ENCODE data around the gene CCDC32. TPM values are rescaled to one million over a fixed set of nuclear protein-coding genes. Genes with fewer than 3 reads are reported as not detected.

Gene CCDC32
- total and polyA plus RNA-seq, 2 of the 8 experiments (the other 6 are each of a cell fraction or from before 2014, with no cell fraction given), result 8.9 to 12.1 TPM

GRCh38 chr15:40516322-40516721, 48.5 kb downstream of the CCDC32 start:
- Histone ChIP-seq H3K27ac (ENCODE audit: low read depth, low read length) (no peak overlapping the region), H3K79me1 (ENCODE audit: low read depth, low read length) (no peaks in the 10 kb centered on the region), H3K4ac (replicated peaks; ENCODE audit: insufficient read length, low read depth, low read length) (no peak overlapping the region), H4K8ac (ENCODE audit: extremely low read depth, insufficient read depth, low read length) (no peak overlapping the region), H2BK5ac (ENCODE audit: low read depth, low read length) (no peak overlapping the region), H2AFZ (ENCODE audit: low read length) (no peak overlapping the region), H3K9me3 (ENCODE audit: insufficient read depth in 2 of 2, low read depth in 1 of 2, low read length in 1 of 2) (no peaks in the 10 kb centered on the region), H2AK5ac (ENCODE audit: low read depth, low read length) (no peak overlapping the region), H3K4me1 (replicated peaks in 1 of 4; ENCODE audit: control insufficient read depth in 3 of 4, insufficient read depth in 4 of 4, low read length in 3 of 4) (peaks cover 0 to 7% (median 6%) of the 10 kb centered on the region in 4 experiments; a peak in 5 of 7 replicates), H3K4me3 (ENCODE audit: extremely low read depth in 1 of 4, insufficient read depth in 2 of 4, low read depth in 3 of 4, low read length in 4 of 4) (no peak overlapping the region), H3K79me2 (ENCODE audit: control insufficient read depth in 1 of 2, insufficient read depth in 2 of 2, low read length in 2 of 2) (no peaks in the 10 kb centered on the region), H3K27me3 (replicated peaks in 1 of 4; ENCODE audit: control insufficient read depth in 3 of 4, extremely low read depth in 1 of 4, insufficient read depth in 3 of 4, low read length in 3 of 4) (peaks cover 0 to 13% (median 11%) of the 10 kb centered on the region in 4 experiments; a peak in 6 of 7 replicates), H4K20me1 (replicated peaks in 1 of 2; ENCODE audit: control insufficient read depth in 1 of 2, insufficient read depth in 2 of 2, low read length in 2 of 2) (no peaks in the 10 kb centered on the region), H2BK15ac (ENCODE audit: low read length) (no peak overlapping the region), H4K5ac (ENCODE audit: insufficient read length, low read depth, low read length) (no peak overlapping the region), H3K23ac (ENCODE audit: insufficient read length) (no peak overlapping the region), H4K91ac (replicated peaks; ENCODE audit: insufficient read length, low read length) (no peak overlapping the region), H2BK12ac (ENCODE audit: low read depth, low read length) (no peak overlapping the region), H3K36me3 (ENCODE audit: control insufficient read depth in 2 of 4, insufficient read depth in 4 of 4, low read length in 3 of 4) (no peaks in the 10 kb centered on the region), H3K56ac (replicated peaks; ENCODE audit: insufficient read length, low read depth, low read length) (no peak overlapping the region), H3K14ac (ENCODE audit: insufficient read length) (no peak overlapping the region), H2BK20ac (ENCODE audit: low read length) (no peak overlapping the region), H3K4me2 (ENCODE audit: insufficient read depth in 1 of 2, low read depth in 2 of 2, low read length in 2 of 2) (no peak overlapping the region), H2BK120ac (replicated peaks; ENCODE audit: low read depth, low read length) (no peak overlapping the region), H3K18ac (ENCODE audit: extremely low read depth, low read length) (no peak overlapping the region), H3K23me2 (ENCODE audit: low read depth, low read length) (peaks cover 5% of the 10 kb centered on the region), H3K9ac (replicated peaks in 1 of 4; ENCODE audit: extremely low read depth in 1 of 4, low read depth in 3 of 4, low read length in 3 of 4) (no peak overlapping the region)
- 97% methylated on average over 2 of the region's 2 CpGs; no CpG with 5 or more reads in 1 of the 2 experiments for WGBS, 2 experiments (ENCODE audit: extremely low coverage in 1 of 2, insufficient coverage in 1 of 2, insufficient read length in 1 of 2, insufficient replicate concordance in 2 of 2, low coverage in 1 of 2, low lambda C conversion rate in 2 of 2, missing lambda C conversion rate in 1 of 2)
- DNase-seq (ENCODE audit: low read depth in 1 of 2, low spot score in 2 of 2) (no peak), FAIRE-seq (no peak)
- POLR2A ChIA-PET (ENCODE audit: partially characterized antibody), result no interaction called here
- CTCF ChIA-PET (ENCODE audit: partially characterized antibody), result interaction anchor here (0.8 to 1.1 kb wide), 2 partner anchors 9 to 1323 kb away, joined by 3 read pairs; partner anchors contain the start of gene PLA2G4B
- TF ChIP-seq EP300 (IDR thresholded peaks at IDR 0.05; ENCODE audit: borderline replicate concordance in 1 of 2, low read depth in 2 of 2, low read length in 2 of 2) (no peak), CTBP2 (IDR thresholded peaks at IDR 0.05; ENCODE audit: borderline replicate concordance, insufficient read depth, insufficient read length, low read length) (no peak), BRCA1 (IDR thresholded peaks at IDR 0.05; ENCODE audit: low read depth, low read length) (no peak), POLR2AphosphoS5 (IDR thresholded peaks at IDR 0.05; ENCODE audit: low read depth, low read length) (no peak), E2F6 (IDR thresholded peaks at IDR 0.05) (no peak), TBP (IDR thresholded peaks at IDR 0.05; ENCODE audit: low read depth, low read length) (no peak), POLR2A (IDR thresholded peaks at IDR 0.05; ENCODE audit: control extremely low read depth in 1 of 2, low read depth in 2 of 2, low read length in 2 of 2) (no peak), RAD21 (IDR thresholded peaks at IDR 0.05 in 1 of 2, conservative IDR thresholded peaks at IDR 0.05 in 1 of 2; ENCODE audit: low read depth in 2 of 2, low read length in 2 of 2) (no peak), SIRT6 (IDR thresholded peaks at IDR 0.05; ENCODE audit: low read length) (no peak), RBBP5 (IDR thresholded peaks at IDR 0.05; ENCODE audit: borderline replicate concordance, low read depth, low read length) (no peak)
